Endothelial cell of umbilical vein (primary cell): ENCODE data around the gene CTSA. TPM values are rescaled to one million over a fixed set of nuclear protein-coding genes. Genes with fewer than 3 reads are reported as not detected.
"Not testable (repeated sequence)": the region's sequence is repeated elsewhere in the genome, so short reads cannot be mapped to it uniquely, and the experiment has no call there.

Source experiments
- BruUV-seq: library from RNA; stranded (reverse); fragments of 400-500 nt; replicated peaks from 2 replicates; lab custom pipeline; 2021; lab: Mats Ljungman, UMichigan
- CTCF ChIA-PET: fragments of 300-600, 350-600 bp; sonication (Branson Sonifier 250); formaldehyde crosslinking; loops from one replicate; lab custom pipeline; 2021; ENCODE audit warnings: antibody characterized with exemption, inconsistent platforms; lab: Charles Lee
- POLR2A ChIA-PET: fragments of 300-600, 350-600 bp; sonication (Branson Sonifier 250); formaldehyde crosslinking; loops from one replicate; lab custom pipeline; 2021; ENCODE audit warnings: antibody characterized with exemption, inconsistent platforms; lab: Charles Lee
- DNase-seq: peaks from one replicate; pipeline ENCODE4 v3.0.0-alpha.2; 2011; ENCODE audit warnings: low read depth, low spot score
- FAIRE-seq: peaks from 2 replicates; lab custom pipeline; 2011; peaks lifted over from hg19 to GRCh38; lab: Jason Lieb, UNC
- H2AFZ ChIP-seq: 2 replicates; pipeline ENCODE4 v1.6.0; 2012; ENCODE audit warnings: low read depth, low read length, control low read depth, inconsistent platforms
- H3K27ac ChIP-seq: 2 replicates; pipeline ENCODE4 v1.5.1; 2011; ENCODE audit warnings: low read depth, mild to moderate bottlenecking, control low read depth, low read length, moderate library complexity; ENCODE audit not compliant: insufficient read depth
- H3K27me3 ChIP-seq, 2 experiments: 2 replicates each; pipeline versions ENCODE4 v1.6.0 to v1.6.1; 2011; ENCODE audit warnings: low read length in 2 of 2, mixed read lengths in 1 of 2; ENCODE audit not compliant: control insufficient read depth in 2 of 2, insufficient read depth in 2 of 2
- H3K36me3 ChIP-seq, 2 experiments: 2 replicates in 1 of 2; 3 replicates in 1 of 2; pipeline ENCODE4 v1.5.1; 2011; ENCODE audit warnings: low read length in 2 of 2, mild to moderate bottlenecking in 1 of 2, moderate library complexity in 1 of 2; ENCODE audit not compliant: control insufficient read depth in 2 of 2, insufficient read depth in 2 of 2; ENCODE audit errors: extremely low read depth in 1 of 2
- H3K4me1 ChIP-seq: 3 replicates; pipeline ENCODE4 v1.5.1; 2011; ENCODE audit warnings: mild to moderate bottlenecking, low read length; ENCODE audit not compliant: control insufficient read depth, insufficient read depth; ENCODE audit errors: extremely low read depth
- H3K4me2 ChIP-seq: 2 replicates; pipeline ENCODE4 v1.6.1; 2011; ENCODE audit warnings: low read length, control low read depth, mixed read lengths; ENCODE audit not compliant: insufficient read depth
- H3K4me3 ChIP-seq, 3 experiments: fragments of 200-600 bp in 1 of 3; sonication (generic), shearing (Covaris generic) in 1 of 3; replicated peaks in 1 of 3; 2 replicates each; pipeline ENCODE4 v1.5.1; 2011 to 2016; ENCODE audit warnings: control low read depth in 3 of 3, low read length in 3 of 3, mild to moderate bottlenecking in 2 of 3, inconsistent platforms in 1 of 3, low read depth in 1 of 3, moderate library complexity in 1 of 3; ENCODE audit not compliant: insufficient read depth in 1 of 3
- H3K79me2 ChIP-seq: 2 replicates; pipeline ENCODE4 v1.6.0; 2012; ENCODE audit warnings: low read length, inconsistent platforms; ENCODE audit not compliant: control insufficient read depth, insufficient read depth
- H3K9ac ChIP-seq: replicated peaks from 2 replicates; pipeline ENCODE3; 2011; ENCODE audit warnings: low read length, control low read depth; ENCODE audit not compliant: insufficient read depth; ENCODE audit errors: extremely low read depth
- H3K9me1 ChIP-seq: replicated peaks from 3 replicates; pipeline ENCODE4 v1.6.0; 2011; ENCODE audit warnings: mild to moderate bottlenecking, low read length; ENCODE audit not compliant: control insufficient read depth, insufficient read depth; ENCODE audit errors: extremely low read depth
- H3K9me3 ChIP-seq: replicated peaks from 2 replicates; pipeline ENCODE4 v1.5.1; 2012; ENCODE audit warnings: low read length, inconsistent platforms; ENCODE audit not compliant: control insufficient read depth, insufficient read depth
- H4K20me1 ChIP-seq: replicated peaks from 2 replicates; pipeline ENCODE3; 2011; ENCODE audit warnings: mild to moderate bottlenecking, low read length; ENCODE audit not compliant: control insufficient read depth, insufficient read depth; ENCODE audit errors: extremely low read depth
- FOS ChIP-seq: IDR thresholded peaks from 2 replicates; pipeline ENCODE4 v1.6.1; 2011; ENCODE audit warnings: mild to moderate bottlenecking, low read length, moderate library complexity, borderline replicate concordance; ENCODE audit not compliant: insufficient read depth
- GATA2 ChIP-seq: IDR thresholded peaks from 2 replicates; pipeline ENCODE4 v1.7.0; 2011; ENCODE audit warnings: low read depth, mild to moderate bottlenecking, moderate library complexity, mixed read lengths, low read length; ENCODE audit not compliant: insufficient read length, insufficient read depth
- JUN ChIP-seq: IDR thresholded peaks from 2 replicates; pipeline ENCODE4 v1.6.1; 2011; ENCODE audit warnings: borderline replicate concordance, low read depth; ENCODE audit not compliant: insufficient read length, insufficient read depth
- POLR2A ChIP-seq: IDR thresholded peaks from 2 replicates; pipeline ENCODE4 v1.6.1; 2012; ENCODE audit warnings: low read depth, mild to moderate bottlenecking, control low read depth, low read length
- dilution Hi-C: fragments of 300-500 bp; cut with MboI; formaldehyde crosslinking; loops from one replicate; pipeline ENCODE4 v1.15.0; 2019; ENCODE audit warnings: low sequenced_read_pairs; ENCODE audit not compliant: extremely low pct_ligation_motif_present
- intact Hi-C: fragments of 100-400 bp; cut with micrococcal nuclease; formaldehyde crosslinking; loops from one replicate; pipeline ENCODE4 v1.10.0; 2022
- polyA plus RNA-seq, 4 experiments: library from polyadenylated mRNA; depleted of rRNA in 3 of 4; stranded (reverse) in 3 of 4; unstranded in 1 of 4; fragments of >200 nt; gene quantifications; 2 replicates each; pipeline versions ENCODE4 v1.2.1 to v1.2.3, GENCODE V29; 2011 to 2012; ENCODE audit warnings: missing spikeins in 1 of 4
- total RNA-seq: library from RNA; stranded (reverse); gene quantifications from 2 replicates; pipeline ENCODE4 v1.2.3, GENCODE V29; 2021
- TF ChIP-seq, protein P1 (sequence below): IDR thresholded peaks from 2 replicates; pipeline ENCODE4 v1.6.1; 2011; ENCODE audit not compliant: insufficient read depth, insufficient read length
- TF ChIP-seq, protein P2 (sequence below), 2 donors: IDR thresholded peaks; 1 replicate in 1 of 2; 2 replicates in 1 of 2; pipeline ENCODE4 v1.5.1; 2011; ENCODE audit warnings: low read length in 2 of 2, mild to moderate bottlenecking in 2 of 2, moderate library complexity in 2 of 2, control low read depth in 1 of 2, inconsistent platforms in 1 of 2, low read depth in 1 of 2; ENCODE audit not compliant: insufficient read depth in 1 of 2; ENCODE audit errors: extremely low read depth in 1 of 2

Gene CTSA
- total and polyA plus RNA-seq, 2 donors (not counting 3 experiments of a cell fraction or from before 2014, with no cell fraction given): 169 to 409 TPM

- no peak overlapping the region for H3K27ac ChIP-seq
- no peaks in the 10 kb centered on the region for H4K20me1 ChIP-seq
- H3K9ac ChIP-seq: no peak overlapping the region
- intact Hi-C loops: no loop called here
- no peak overlapping the region for H3K4me2 ChIP-seq
- BruUV-seq: no TSS peak
- CTCF ChIA-PET: interaction anchor here (2.1 kb wide), 1 partner anchor 71 kb away, joined by 5 read pairs; no protein-coding TSS in a partner anchor
- TF ChIP-seq, protein P1, sequence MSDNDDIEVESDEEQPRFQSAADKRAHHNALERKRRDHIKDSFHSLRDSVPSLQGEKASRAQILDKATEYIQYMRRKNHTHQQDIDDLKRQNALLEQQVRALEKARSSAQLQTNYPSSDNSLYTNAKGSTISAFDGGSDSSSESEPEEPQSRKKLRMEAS: no peak
- TF ChIP-seq, protein P2, sequence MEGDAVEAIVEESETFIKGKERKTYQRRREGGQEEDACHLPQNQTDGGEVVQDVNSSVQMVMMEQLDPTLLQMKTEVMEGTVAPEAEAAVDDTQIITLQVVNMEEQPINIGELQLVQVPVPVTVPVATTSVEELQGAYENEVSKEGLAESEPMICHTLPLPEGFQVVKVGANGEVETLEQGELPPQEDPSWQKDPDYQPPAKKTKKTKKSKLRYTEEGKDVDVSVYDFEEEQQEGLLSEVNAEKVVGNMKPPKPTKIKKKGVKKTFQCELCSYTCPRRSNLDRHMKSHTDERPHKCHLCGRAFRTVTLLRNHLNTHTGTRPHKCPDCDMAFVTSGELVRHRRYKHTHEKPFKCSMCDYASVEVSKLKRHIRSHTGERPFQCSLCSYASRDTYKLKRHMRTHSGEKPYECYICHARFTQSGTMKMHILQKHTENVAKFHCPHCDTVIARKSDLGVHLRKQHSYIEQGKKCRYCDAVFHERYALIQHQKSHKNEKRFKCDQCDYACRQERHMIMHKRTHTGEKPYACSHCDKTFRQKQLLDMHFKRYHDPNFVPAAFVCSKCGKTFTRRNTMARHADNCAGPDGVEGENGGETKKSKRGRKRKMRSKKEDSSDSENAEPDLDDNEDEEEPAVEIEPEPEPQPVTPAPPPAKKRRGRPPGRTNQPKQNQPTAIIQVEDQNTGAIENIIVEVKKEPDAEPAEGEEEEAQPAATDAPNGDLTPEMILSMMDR (IDR thresholded peaks at IDR 0.05; ENCODE audit: extremely low read depth in 1 of 2, insufficient read depth in 1 of 2, low read depth in 1 of 2, low read length in 2 of 2): no peak
- TF ChIP-seq FOS: no peak
- no peak for TF ChIP-seq JUN
- TF ChIP-seq GATA2: no peak
- TF ChIP-seq POLR2A: no peak
- no peak for FAIRE-seq
- no peaks in the 10 kb centered on the region for H3K27me3 ChIP-seq
- POLR2A ChIA-PET: interaction anchor here (0.6 to 0.7 kb wide), 2 partner anchors 35 to 36 kb away, joined by 4 read pairs; no protein-coding TSS in a partner anchor
- no peaks in the 10 kb centered on the region for H3K9me1 ChIP-seq
- no peaks in the 10 kb centered on the region for H3K9me3 ChIP-seq
- H2AFZ ChIP-seq: no peak overlapping the region
- DNase-seq: no peak
- H3K79me2 ChIP-seq: no peaks in the 10 kb centered on the region
- H3K36me3 ChIP-seq: peaks cover 4 to 28% of the 10 kb centered on the region in 2 experiments
- no peaks in the 10 kb centered on the region for H3K4me1 ChIP-seq
- H3K4me3 ChIP-seq: no peak overlapping the region
- dilution Hi-C loops: no loop called here
These were observed 8.1 kb downstream of the CTSA start for GRCh38 chr20:45899046-45899835.

GRCh38 chr20:45901332-45901731 is 10.2 kb downstream of the CTSA start:
- H3K36me3 ChIP-seq: peaks cover 4 to 27% of the 10 kb centered on the region in 2 experiments
- H3K79me2 ChIP-seq, H2AFZ ChIP-seq, FAIRE-seq, BruUV-seq, dilution Hi-C loops, POLR2A ChIA-PET, H4K20me1 ChIP-seq, H3K4me2 ChIP-seq, DNase-seq, H3K4me3 ChIP-seq, H3K9me1 ChIP-seq, H3K9ac ChIP-seq, H3K27ac ChIP-seq, H3K4me1 ChIP-seq, H3K9me3 ChIP-seq, intact Hi-C loops, H3K27me3 ChIP-seq: not testable (repeated sequence)
- CTCF ChIA-PET: interaction anchor here (0.9 kb wide), 1 partner anchor 11 kb away, joined by 3 read pairs; no protein-coding TSS in a partner anchor
